Brain pericyte (primary cell): ENCODE measurements around the gene SPG11.
"Not testable (repeated sequence)": the region's sequence is repeated elsewhere in the genome, so short reads cannot be mapped to it uniquely, and the experiment has no call there.

Experiments
- DNase-seq: peaks from one replicate; pipeline ENCODE4 v3.0.0-alpha.2; 2012; ENCODE audit warnings: low read depth, low spot score

The SPG11 gene

GRCh38 chr15:44633603-44634002 lies 29.9 kb downstream of the SPG11 start:
- no peak for DNase-seq

- DNase-seq = not testable (repeated sequence)
Measured at GRCh38 chr15:44625286-44625685, 38.2 kb downstream of the SPG11 start.

- no peak for DNase-seq
Measured at GRCh38 chr15:44623178-44623577, 40.3 kb downstream of the SPG11 start.

GRCh38 chr15:44620081-44620480 lies 43.4 kb downstream of the SPG11 start:
- DNase-seq = no peak

- no peak for DNase-seq
Measured at GRCh38 chr15:44616974-44617373, 46.5 kb downstream of the SPG11 start.

- no peak for DNase-seq
Measured at GRCh38 chr15:44606740-44607139, 56.7 kb downstream of the SPG11 start.

GRCh38 chr15:44603126-44603525 lies 60.3 kb downstream of the SPG11 start:
- DNase-seq = no peak

- DNase-seq = no peak
Measured at GRCh38 chr15:44598892-44599291, 64.6 kb downstream of the SPG11 start.

GRCh38 chr15:44598066-44598465 lies 65.4 kb downstream of the SPG11 start:
- DNase-seq = no peak

GRCh38 chr15:44596511-44597010 lies 66.9 kb downstream of the SPG11 start:
- DNase-seq = no peak

- DNase-seq = no peak
Measured at GRCh38 chr15:44595656-44596510, 67.6 kb downstream of the SPG11 start.

- no peak for DNase-seq
Measured at GRCh38 chr15:44595246-44595645, 68.2 kb downstream of the SPG11 start.

GRCh38 chr15:44593042-44593736 lies 70.3 kb downstream of the SPG11 start:
- no peak for DNase-seq

- DNase-seq = no peak
Measured at GRCh38 chr15:44591326-44591725, 72.1 kb downstream of the SPG11 start.

- no peak for DNase-seq
Measured at GRCh38 chr15:44588541-44588940, 74.9 kb downstream of the SPG11 start.

GRCh38 chr15:44585633-44586032 lies 77.8 kb downstream of the SPG11 start:
- no peak for DNase-seq

GRCh38 chr15:44584162-44584749 lies 79.2 kb downstream of the SPG11 start:
- no peak for DNase-seq

- no peak for DNase-seq
Measured at GRCh38 chr15:44580105-44580504, 83.4 kb downstream of the SPG11 start.

GRCh38 chr15:44574734-44575133 lies 88.7 kb downstream of the SPG11 start:
- DNase-seq = no peak

- no peak for DNase-seq
Measured at GRCh38 chr15:44573386-44573785, 90.1 kb downstream of the SPG11 start.

- DNase-seq = no peak
Measured at GRCh38 chr15:44570361-44570760, 93.1 kb downstream of the SPG11 start.

GRCh38 chr15:44569316-44569715 lies 94.1 kb downstream of the SPG11 start:
- DNase-seq = no peak
